Glomerular visceral epithelial cell (primary cell): ENCODE data around the gene PUM2.

Source experiments
- DNase-seq: peaks from one replicate; pipeline ENCODE4 v3.0.0-alpha.2; 2016; ENCODE audit errors: extremely low spot score

Gene PUM2

DNA sequence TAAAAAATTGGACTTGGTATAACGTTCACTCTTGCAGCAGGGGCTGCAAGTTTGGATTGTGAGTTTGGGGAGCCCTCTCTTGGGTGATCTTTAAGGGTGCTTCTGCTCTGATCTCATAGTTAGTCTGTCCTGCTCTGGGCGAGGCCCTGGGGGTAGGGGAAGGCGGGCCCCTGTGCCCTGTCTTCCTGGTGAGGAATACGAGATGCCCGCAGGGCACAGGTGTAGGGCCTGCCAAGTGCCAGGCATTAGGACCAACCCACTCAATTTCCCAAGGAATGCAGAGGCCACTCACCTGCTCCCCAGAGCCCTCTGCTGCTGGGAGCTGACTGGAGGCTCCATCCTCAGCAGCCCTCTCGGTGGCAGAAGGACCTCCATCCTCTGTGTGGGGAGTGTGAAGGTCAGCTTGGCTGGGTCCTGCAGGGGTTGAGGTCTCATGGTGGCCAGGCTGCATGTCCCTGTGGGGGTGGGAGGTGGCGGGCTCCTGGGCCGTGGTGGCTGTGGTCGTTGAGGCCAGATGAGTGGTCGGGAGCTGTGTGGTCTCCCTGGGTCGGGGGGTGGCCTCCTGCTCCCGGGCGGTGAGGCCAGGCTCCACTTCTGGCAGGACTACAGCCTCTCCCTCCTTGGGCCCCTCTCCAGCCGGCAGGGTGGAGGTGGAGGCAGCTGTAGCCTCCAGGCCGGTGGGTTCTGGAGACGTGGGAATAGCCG, 147.0 kb downstream of the PUM2 start:
- no peak for DNase-seq

DNA sequence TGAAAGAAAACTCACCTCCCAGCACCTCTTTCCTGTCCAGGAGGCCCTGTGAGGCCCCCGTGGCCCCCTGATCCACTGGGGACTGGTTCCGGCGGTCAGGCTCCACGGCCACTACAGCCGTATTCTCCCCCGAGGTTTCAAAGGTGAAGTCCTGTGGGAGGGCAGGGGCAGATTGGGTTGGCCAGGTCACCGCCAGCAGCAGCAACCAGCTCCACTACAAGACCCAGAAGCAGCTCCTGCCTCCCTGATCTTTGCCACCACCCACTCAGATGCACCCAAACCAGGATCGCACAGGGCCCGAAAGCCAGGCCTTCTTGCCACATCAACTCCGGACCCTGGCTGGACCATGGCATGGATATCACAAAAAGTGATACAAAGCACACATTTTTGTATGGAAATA, 147.6 kb downstream of the PUM2 start:
- DNase-seq, result no peak

DNA sequence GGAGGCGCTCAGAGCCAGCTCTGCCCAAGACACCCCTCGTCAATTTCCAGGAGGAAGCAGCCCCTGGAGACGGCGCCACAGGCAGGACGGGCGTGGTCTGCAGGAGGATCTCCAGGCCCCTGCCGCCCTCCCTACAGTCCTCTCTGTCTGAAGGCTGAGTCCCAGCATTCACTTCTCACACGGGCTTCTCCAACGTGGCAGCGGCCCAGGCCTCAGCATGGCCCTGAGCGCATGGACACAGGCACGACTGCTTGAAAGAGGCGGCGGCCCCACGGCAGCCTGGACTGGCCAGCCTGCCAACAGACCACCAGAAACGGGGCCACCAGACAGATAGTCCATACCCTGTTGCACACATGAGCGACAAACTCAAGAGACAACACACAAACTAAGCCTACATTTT, 149.0 kb downstream of the PUM2 start:
- DNase-seq, result no peak

DNA sequence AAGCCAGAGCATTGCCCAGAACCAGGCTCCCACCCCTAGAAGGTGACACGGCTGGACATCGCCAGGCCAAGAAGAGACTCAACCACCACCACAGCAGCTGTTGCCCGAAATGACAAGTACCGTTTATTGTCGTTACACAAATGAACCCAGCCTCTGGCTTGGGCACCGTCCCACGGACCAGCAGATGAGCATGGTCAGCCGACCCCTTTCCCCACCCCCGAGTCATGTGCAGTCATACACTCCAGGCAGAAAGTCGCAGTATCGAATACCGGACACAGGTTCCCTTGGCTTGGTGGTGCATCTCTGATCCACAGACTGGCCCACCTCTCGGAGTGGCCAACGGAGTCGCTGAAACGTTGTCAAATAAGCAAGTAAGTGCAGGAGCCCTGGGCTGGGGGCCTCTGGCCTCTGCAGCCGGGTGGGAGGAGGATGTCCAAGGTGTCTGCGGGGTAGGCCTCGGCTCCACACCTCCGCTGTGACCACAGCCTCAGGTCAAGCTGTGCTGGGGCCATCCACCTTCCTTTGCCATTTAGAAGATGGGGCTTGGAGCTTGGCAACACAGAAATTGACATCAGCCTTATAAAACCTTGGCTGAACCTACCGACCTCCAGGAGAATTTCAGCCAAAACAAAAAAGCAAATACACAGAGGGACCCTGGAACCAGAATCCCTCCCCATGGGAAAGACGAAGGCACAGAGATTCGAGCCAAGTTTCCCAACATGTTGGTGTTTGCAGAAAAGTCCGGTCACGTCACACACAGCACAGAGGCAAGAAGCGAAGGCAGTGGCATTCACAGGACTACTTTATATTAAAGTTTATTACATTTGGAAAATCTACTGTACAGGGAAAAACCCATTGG, 149.7 kb downstream of the PUM2 start:
- DNase-seq, result no peak

DNA sequence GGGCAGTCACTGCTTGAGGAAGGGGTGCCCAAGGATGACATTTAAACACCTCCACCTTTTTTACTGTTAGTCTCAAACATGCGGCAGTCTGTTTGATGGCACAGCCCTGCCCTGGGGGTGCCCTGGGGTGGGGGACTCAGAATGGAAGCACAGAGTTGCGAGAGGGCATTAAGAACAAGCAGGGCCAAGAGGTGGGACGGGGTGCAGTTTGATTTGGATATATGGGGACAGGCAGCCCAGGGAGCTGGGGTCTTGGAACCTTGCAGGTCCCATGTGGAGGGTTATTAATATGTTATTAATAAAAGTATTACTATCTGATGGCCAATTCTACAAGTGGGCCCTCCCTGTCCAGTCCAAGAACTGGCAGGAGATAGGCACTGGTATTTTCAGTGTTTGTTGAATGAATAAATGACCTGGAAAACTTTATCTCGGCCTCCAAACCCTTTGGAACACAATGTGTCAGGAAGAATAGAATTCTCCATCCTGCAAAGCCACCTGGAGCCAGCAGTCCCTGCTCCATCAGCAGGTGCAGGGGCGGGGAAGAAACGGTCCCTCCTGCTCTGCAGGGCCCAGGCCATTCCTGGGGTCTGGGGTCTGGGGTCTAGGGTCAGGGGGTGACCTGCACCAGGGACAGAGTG, 150.9 kb downstream of the PUM2 start:
- no peak for DNase-seq

DNA sequence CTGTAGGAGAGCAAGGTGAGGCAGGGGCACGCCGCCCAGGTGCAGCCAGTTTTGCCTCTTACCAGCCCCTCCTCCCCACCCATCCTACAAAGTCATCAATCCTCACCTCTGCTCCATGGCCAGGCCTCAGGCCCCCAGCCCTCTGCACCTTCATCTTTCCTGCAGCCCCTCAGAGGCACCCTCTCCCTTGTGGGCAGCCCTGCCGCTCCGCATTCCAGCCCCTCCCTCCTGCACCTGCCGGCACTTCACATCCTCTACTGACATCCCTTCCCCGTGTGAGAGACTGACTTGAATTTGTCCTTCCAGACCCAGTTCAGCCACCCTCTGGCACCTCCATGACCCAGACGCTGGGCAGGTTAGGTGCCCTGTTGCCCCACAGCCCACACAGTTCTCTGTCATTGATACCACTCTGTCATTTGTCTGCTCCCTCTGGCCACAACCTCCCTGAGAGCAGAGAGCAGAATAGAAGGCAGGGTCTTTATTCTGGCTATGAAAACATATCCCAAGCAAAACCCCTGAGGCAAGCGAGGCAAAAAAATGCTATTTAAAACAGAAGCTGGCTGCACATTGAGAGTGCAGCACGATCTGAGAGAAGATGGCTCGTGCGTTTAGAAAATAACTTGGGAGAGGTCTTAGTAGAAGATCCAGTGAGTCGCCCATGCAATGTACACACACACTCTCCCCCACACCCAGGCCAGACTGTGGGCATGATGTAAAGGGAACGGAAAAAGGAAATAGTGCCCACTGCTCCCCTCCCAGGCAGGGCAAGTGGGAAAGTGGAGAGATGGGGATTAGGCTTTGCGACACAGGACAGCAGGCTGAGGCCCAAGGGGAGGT, 151.6 kb downstream of the PUM2 start:
- no peak for DNase-seq
